Neural progenitor cell (in vitro differentiated cells): Measurements from ENCODE around the gene HUS1. TPM values are rescaled to one million over a fixed set of nuclear protein-coding genes. Genes with fewer than 3 reads are reported as not detected.
"Not testable (repeated sequence)": the region's sequence is repeated elsewhere in the genome, so short reads cannot be mapped to it uniquely, and the experiment has no call there.

ENCODE experiments used
- DNase-seq: peaks from one replicate; pipeline ENCODE4 v3.0.0-alpha.2; 2016; ENCODE audit warnings: low spot score
- H2AFZ ChIP-seq: fragments of 200-600 bp; sonication (generic); replicated peaks from 2 replicates; pipeline ENCODE4 v1.6.1; 2016; ENCODE audit warnings: antibody characterized with exemption
- H3F3A ChIP-seq: fragments of 200-600 bp; sonication (generic); 2 replicates; pipeline ENCODE4 v1.6.1; 2016; ENCODE audit warnings: antibody characterized with exemption, low read depth
- H3K27ac ChIP-seq: fragments of 200-600 bp; sonication (generic); 2 replicates; pipeline ENCODE4 v1.5.1; 2016; ENCODE audit warnings: mild to moderate bottlenecking
- H3K27me3 ChIP-seq: fragments of 200-600 bp; sonication (generic); 2 replicates; pipeline ENCODE4 v1.6.1; 2016; ENCODE audit warnings: mild to moderate bottlenecking, moderate library complexity
- H3K36me3 ChIP-seq: fragments of 200-600 bp; sonication (generic); 2 replicates; pipeline ENCODE4 v1.5.1; 2016
- H3K4me1 ChIP-seq: fragments of 200-600 bp; sonication (generic); 2 replicates; pipeline ENCODE4 v1.6.1; 2016; ENCODE audit warnings: mixed run types
- H3K4me2 ChIP-seq: fragments of 200-600 bp; sonication (generic); 2 replicates; pipeline ENCODE4 v1.6.1; 2016
- H3K4me3 ChIP-seq: fragments of 200-600 bp; sonication (generic); 2 replicates; pipeline ENCODE4 v1.5.1; 2016
- H3K79me2 ChIP-seq: fragments of 200-600 bp; sonication (generic); 2 replicates; pipeline ENCODE4 v1.6.1; 2016; ENCODE audit warnings: low read depth
- H3K9ac ChIP-seq: fragments of 200-600 bp; sonication (generic); 2 replicates; pipeline ENCODE4 v1.6.1; 2016
- H3K9me3 ChIP-seq: fragments of 200-600 bp; sonication (generic); 2 replicates; pipeline ENCODE4 v1.5.1; 2016; ENCODE audit warnings: low read depth
- H4K20me1 ChIP-seq: fragments of 200-600 bp; sonication (generic); 2 replicates; pipeline ENCODE4 v1.6.1; 2016; ENCODE audit warnings: low read depth
- H3K27ac Mint-ChIP-seq: 3 replicates; pipeline ENCODE4 v1.8.0; 2021; ENCODE audit warnings: mixed read lengths
- H3K27me3 Mint-ChIP-seq: 2 replicates; pipeline ENCODE4 v1.8.0; 2022; ENCODE audit warnings: low read depth, mild to moderate bottlenecking, inconsistent platforms, moderate library complexity, mixed read lengths; ENCODE audit not compliant: insufficient read depth
- H3K36me3 Mint-ChIP-seq: 3 replicates; pipeline ENCODE4 v1.8.0; 2021; ENCODE audit warnings: mixed read lengths
- H3K4me1 Mint-ChIP-seq: 3 replicates; pipeline ENCODE4 v1.8.0; 2021; ENCODE audit warnings: mixed read lengths
- H3K4me3 Mint-ChIP-seq: 3 replicates; pipeline ENCODE4 v1.8.0; 2021; ENCODE audit warnings: mild to moderate bottlenecking, moderate library complexity, mixed read lengths
- H3K9me3 Mint-ChIP-seq: 3 replicates; pipeline ENCODE4 v1.8.0; 2020; ENCODE audit warnings: mixed read lengths
- EZH2 ChIP-seq: fragments of 200-600 bp; sonication (generic); IDR thresholded peaks from 2 replicates; pipeline ENCODE4 v1.6.1; 2017; ENCODE audit warnings: antibody characterized with exemption, mild to moderate bottlenecking, moderate library complexity
- EZH2phosphoT487 ChIP-seq: fragments of 200-600 bp; sonication (generic); IDR thresholded peaks from 2 replicates; pipeline ENCODE4 v1.6.1; 2017; ENCODE audit warnings: antibody characterized with exemption
- total RNA-seq: library from RNA; depleted of rRNA; stranded (reverse); fragments of >200 nt; gene quantifications from 2 replicates; pipeline ENCODE4 v1.2.3, GENCODE V29; 2015; ENCODE audit warnings: low replicate concordance
- TF ChIP-seq, protein P1 (sequence below): fragments of 200-600 bp; sonication (generic); IDR thresholded peaks from 2 replicates; pipeline ENCODE4 v1.5.1; 2017; ENCODE audit warnings: antibody characterized with exemption, mild to moderate bottlenecking

The HUS1 gene
- total RNA-seq, 1 donor from 2014 or later = 48.7 TPM

DNA sequence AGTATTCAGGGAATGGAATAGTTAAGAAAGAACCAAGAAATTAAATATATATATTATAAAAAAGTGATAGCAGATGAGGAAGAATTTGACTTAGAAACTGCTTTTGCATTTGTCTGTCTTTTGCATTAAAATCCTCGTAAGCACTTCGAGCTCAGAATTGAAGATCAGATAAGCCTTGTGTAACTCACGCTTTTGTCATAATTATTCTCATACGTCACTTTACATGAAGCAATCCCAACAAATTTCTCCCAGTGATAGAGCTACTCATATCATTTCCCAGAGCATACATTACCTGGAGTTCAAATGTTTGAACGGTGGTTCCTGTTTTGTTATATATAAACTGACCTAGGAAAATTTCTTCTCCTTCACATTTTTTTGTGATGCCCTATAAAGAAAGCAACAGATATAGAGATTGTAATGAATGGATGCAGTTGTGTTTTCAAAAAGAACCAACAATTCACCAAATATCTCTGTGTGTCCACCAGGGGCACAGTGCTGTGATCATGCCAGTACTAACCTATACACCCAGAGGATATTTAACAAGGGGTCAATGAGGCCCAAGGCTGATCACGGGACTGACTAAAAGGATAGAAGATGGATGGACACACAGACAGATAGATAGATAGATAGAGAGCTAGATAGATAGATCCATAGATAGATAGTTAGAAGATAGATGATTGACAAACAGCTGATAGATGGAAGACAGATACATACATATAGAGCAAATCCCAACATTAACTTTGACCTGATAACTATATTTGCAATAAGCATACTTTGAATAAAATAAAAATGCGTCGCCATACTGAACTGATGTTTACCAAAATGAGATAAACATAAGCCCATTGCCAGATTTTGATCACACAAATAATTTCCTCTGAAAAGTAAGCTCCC, 9.3 kb upstream of the HUS1 start:
- Mint-ChIP-seq H3K4me1 (peaks cover 34% of the 10 kb centered on the region), H3K27me3 (peaks cover 2% of the 10 kb centered on the region), H3K27ac (no peak overlapping the region), H3K36me3 (no peaks in the 10 kb centered on the region), H3K4me3 (no peak overlapping the region), H3K9me3 (no peaks in the 10 kb centered on the region)
- DNase-seq = no peak
- Histone ChIP-seq H3K27me3 (no peaks in the 10 kb centered on the region), H3K9ac (no peak overlapping the region), H2AFZ (no peak overlapping the region), H3K4me3 (no peak overlapping the region), H4K20me1 (no peaks in the 10 kb centered on the region), H3K79me2 (no peaks in the 10 kb centered on the region), H3K27ac (no peak overlapping the region), H3K4me1 (peaks cover 11% of the 10 kb centered on the region), H3F3A (peaks cover 3% of the 10 kb centered on the region), H3K36me3 (no peaks in the 10 kb centered on the region), H3K9me3 (no peaks in the 10 kb centered on the region), H3K4me2 (no peak overlapping the region)
- no peak for TF ChIP-seq EZH2
- TF ChIP-seq EZH2phosphoT487 = no peak
- TF ChIP-seq, protein P1, sequence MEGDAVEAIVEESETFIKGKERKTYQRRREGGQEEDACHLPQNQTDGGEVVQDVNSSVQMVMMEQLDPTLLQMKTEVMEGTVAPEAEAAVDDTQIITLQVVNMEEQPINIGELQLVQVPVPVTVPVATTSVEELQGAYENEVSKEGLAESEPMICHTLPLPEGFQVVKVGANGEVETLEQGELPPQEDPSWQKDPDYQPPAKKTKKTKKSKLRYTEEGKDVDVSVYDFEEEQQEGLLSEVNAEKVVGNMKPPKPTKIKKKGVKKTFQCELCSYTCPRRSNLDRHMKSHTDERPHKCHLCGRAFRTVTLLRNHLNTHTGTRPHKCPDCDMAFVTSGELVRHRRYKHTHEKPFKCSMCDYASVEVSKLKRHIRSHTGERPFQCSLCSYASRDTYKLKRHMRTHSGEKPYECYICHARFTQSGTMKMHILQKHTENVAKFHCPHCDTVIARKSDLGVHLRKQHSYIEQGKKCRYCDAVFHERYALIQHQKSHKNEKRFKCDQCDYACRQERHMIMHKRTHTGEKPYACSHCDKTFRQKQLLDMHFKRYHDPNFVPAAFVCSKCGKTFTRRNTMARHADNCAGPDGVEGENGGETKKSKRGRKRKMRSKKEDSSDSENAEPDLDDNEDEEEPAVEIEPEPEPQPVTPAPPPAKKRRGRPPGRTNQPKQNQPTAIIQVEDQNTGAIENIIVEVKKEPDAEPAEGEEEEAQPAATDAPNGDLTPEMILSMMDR = peak; percentile 58

- Histone ChIP-seq H3K36me3 (peaks cover 1% of the 10 kb centered on the region), H3K4me2 (peak overlapping the region; percentile 4), H2AFZ (peak overlapping the region; percentile 9), H3K27me3 (no peaks in the 10 kb centered on the region), H3K4me3 (no peak overlapping the region), H3K4me1 (peaks cover 16% of the 10 kb centered on the region), H3F3A (peaks cover 30% of the 10 kb centered on the region), H3K79me2 (peaks cover 14% of the 10 kb centered on the region), H3K9ac (no peak overlapping the region), H4K20me1 (peaks cover 6% of the 10 kb centered on the region), H3K9me3 (no peaks in the 10 kb centered on the region), H3K27ac (no peak overlapping the region)
- peaks cover 6% of the 10 kb centered on the region for H3K36me3 Mint-ChIP-seq
- no peak for TF ChIP-seq EZH2phosphoT487
- no peak for TF ChIP-seq EZH2
- TF ChIP-seq, protein P1 = no peak
- H3K27ac Mint-ChIP-seq = no peak overlapping the region
- no peak for DNase-seq
- no peaks in the 10 kb centered on the region for H3K9me3 Mint-ChIP-seq
- H3K27me3 Mint-ChIP-seq = no peaks in the 10 kb centered on the region
- H3K4me1 Mint-ChIP-seq = peaks cover 16% of the 10 kb centered on the region
- H3K4me3 Mint-ChIP-seq = no peak overlapping the region
These were observed 3.2 kb upstream of the HUS1 start for GRCh38 chr7:47982610-47983009.

GRCh38 chr7:47980648-47981047, 1.2 kb upstream of the HUS1 start:
- H3K9me3 ChIP-seq, H3K9ac ChIP-seq, H3K27me3 ChIP-seq, H3K9me3 Mint-ChIP-seq, H3K4me2 ChIP-seq, H3K4me3 ChIP-seq, H3K27ac ChIP-seq, H3K27ac Mint-ChIP-seq, H3K27me3 Mint-ChIP-seq, H4K20me1 ChIP-seq, DNase-seq, H2AFZ ChIP-seq, H3K4me3 Mint-ChIP-seq, H3K36me3 Mint-ChIP-seq: not testable (repeated sequence)
- Histone ChIP-seq H3K4me1 (peaks cover 16% of the 10 kb centered on the region), H3F3A (peaks cover 33% of the 10 kb centered on the region), H3K36me3 (peaks cover 18% of the 10 kb centered on the region), H3K79me2 (peaks cover 22% of the 10 kb centered on the region)
- peaks cover 18% of the 10 kb centered on the region for H3K4me1 Mint-ChIP-seq

GRCh38 chr7:47979832-47980181, 392 bp upstream of the HUS1 start:
- Histone ChIP-seq H4K20me1 (peaks cover 6% of the 10 kb centered on the region), H3K9ac (no peak overlapping the region), H3K9me3 (no peaks in the 10 kb centered on the region), H3K27ac (no peak overlapping the region), H3K4me3 (peak overlapping the region; percentile 89), H3K4me1 (peaks cover 16% of the 10 kb centered on the region), H3K4me2 (peak overlapping the region; percentile 99), H3K36me3 (peaks cover 22% of the 10 kb centered on the region), H3K79me2 (peaks cover 22% of the 10 kb centered on the region), H2AFZ (peak overlapping the region; percentile 97), H3K27me3 (no peaks in the 10 kb centered on the region), H3F3A (peaks cover 33% of the 10 kb centered on the region)
- H3K36me3 Mint-ChIP-seq = peaks cover 10% of the 10 kb centered on the region
- H3K9me3 Mint-ChIP-seq = no peaks in the 10 kb centered on the region
- no peak for DNase-seq
- no peak for TF ChIP-seq EZH2phosphoT487
- H3K27me3 Mint-ChIP-seq = no peaks in the 10 kb centered on the region
- H3K27ac Mint-ChIP-seq = peak overlapping the region; percentile 98
- peak overlapping the region; percentile 93 for H3K4me3 Mint-ChIP-seq
- H3K4me1 Mint-ChIP-seq = peaks cover 18% of the 10 kb centered on the region
